H1 (cell line): ENCODE data around the gene NDUFA12. TPM values are rescaled to one million over a fixed set of nuclear protein-coding genes. Genes with fewer than 3 reads are reported as not detected.

Source experiments
- CTCF ChIA-PET: fragments of 300-600 bp; sonication (Branson Sonifier 250); formaldehyde crosslinking; loops from one replicate; lab custom pipeline; 2021; ENCODE audit not compliant: partially characterized antibody; lab: Charles Lee
- POLR2A ChIA-PET: fragments of 300-600 bp; sonication (Branson Sonifier 250); formaldehyde crosslinking; loops from one replicate; lab custom pipeline; 2021; ENCODE audit warnings: inconsistent platforms; ENCODE audit not compliant: partially characterized antibody; lab: Charles Lee
- DNase-seq, 2 experiments: peaks; one replicate each; pipeline versions ENCODE4 v3.0.0 to v3.0.0-alpha.2; 2010 to 2022; ENCODE audit warnings: low spot score in 2 of 2, low read depth in 1 of 2, mixed read lengths in 1 of 2
- FAIRE-seq: peaks from 2 replicates; lab custom pipeline; 2011; peaks lifted over from hg19 to GRCh38; lab: Jason Lieb, UNC
- H2AFZ ChIP-seq: 2 replicates; pipeline ENCODE4 v1.8.1; 2012; ENCODE audit warnings: low read length, inconsistent platforms
- H2AK5ac ChIP-seq: 2 replicates; pipeline ENCODE4 v1.6.1; 2013; ENCODE audit warnings: low read depth, low read length
- H2BK120ac ChIP-seq: replicated peaks from 2 replicates; pipeline ENCODE3; 2013; ENCODE audit warnings: low read depth, low read length, inconsistent platforms
- H2BK12ac ChIP-seq: 2 replicates; pipeline ENCODE4 v1.6.1; 2013; ENCODE audit warnings: low read depth, low read length
- H2BK15ac ChIP-seq: 2 replicates; pipeline ENCODE4 v1.6.1; 2013; ENCODE audit warnings: low read length
- H2BK20ac ChIP-seq: 2 replicates; pipeline ENCODE4 v1.6.1; 2013; ENCODE audit warnings: low read length
- H2BK5ac ChIP-seq: 2 replicates; pipeline ENCODE4 v1.6.1; 2013; ENCODE audit warnings: low read depth, low read length
- H3K14ac ChIP-seq: 2 replicates; pipeline ENCODE4 v1.6.1; 2013; ENCODE audit warnings: inconsistent platforms; ENCODE audit not compliant: insufficient read length
- H3K18ac ChIP-seq: 2 replicates; pipeline ENCODE4 v1.6.1; 2013; ENCODE audit warnings: low read length; ENCODE audit errors: extremely low read depth
- H3K23ac ChIP-seq: 2 replicates; pipeline ENCODE4 v1.6.1; 2013; ENCODE audit warnings: inconsistent platforms; ENCODE audit not compliant: insufficient read length
- H3K23me2 ChIP-seq: 2 replicates; pipeline ENCODE4 v1.6.1; 2013; ENCODE audit warnings: low read depth, low read length
- H3K27ac ChIP-seq: 2 replicates; pipeline ENCODE4 v1.6.1; 2011; ENCODE audit warnings: low read depth, low read length, inconsistent platforms
- H3K27me3 ChIP-seq, 4 experiments: replicated peaks in 1 of 4; 1 replicate in 1 of 4; 2 replicates in 3 of 4; pipeline versions ENCODE4 v1.6.1 to v1.8.1; 2011 to 2013; ENCODE audit warnings: low read length in 3 of 4, mild to moderate bottlenecking in 3 of 4, inconsistent platforms in 2 of 4, mixed read lengths in 2 of 4, moderate library complexity in 1 of 4; ENCODE audit not compliant: control insufficient read depth in 3 of 4, insufficient read depth in 3 of 4; ENCODE audit errors: extremely low read depth in 1 of 4
- H3K36me3 ChIP-seq, 4 experiments: 2 replicates each; pipeline versions ENCODE4 v1.6.1 to v1.8.1; 2011 to 2013; ENCODE audit warnings: mild to moderate bottlenecking in 4 of 4, low read length in 3 of 4, moderate library complexity in 2 of 4, control low read depth in 1 of 4, inconsistent platforms in 1 of 4; ENCODE audit not compliant: insufficient read depth in 4 of 4, control insufficient read depth in 2 of 4
- H3K4ac ChIP-seq: replicated peaks from 2 replicates; pipeline ENCODE3; 2013; ENCODE audit warnings: low read length, low read depth, mixed read lengths, inconsistent platforms; ENCODE audit not compliant: insufficient read length
- H3K4me1 ChIP-seq, 4 experiments: replicated peaks in 1 of 4; 1 replicate in 1 of 4; 2 replicates in 3 of 4; pipeline versions ENCODE4 v1.6.1 to v1.8.1; 2011 to 2013; ENCODE audit warnings: low read length in 3 of 4, inconsistent platforms in 2 of 4, mixed read lengths in 1 of 4; ENCODE audit not compliant: insufficient read depth in 4 of 4, control insufficient read depth in 3 of 4
- H3K4me2 ChIP-seq, 2 experiments: 2 replicates each; pipeline versions ENCODE4 v1.6.1 to v1.8.1; 2011 to 2013; ENCODE audit warnings: low read depth in 2 of 2, low read length in 2 of 2, control low read depth in 1 of 2, inconsistent platforms in 1 of 2, mild to moderate bottlenecking in 1 of 2; ENCODE audit not compliant: insufficient read depth in 1 of 2
- H3K4me3 ChIP-seq, 4 experiments: fragments of 200-600, 300-600 bp in 1 of 4; sonication (generic), shearing (Covaris generic), sonication (Bioruptor Twin) in 1 of 4; 2 replicates each; pipeline versions ENCODE4 v1.5.1 to v1.8.1; 2011 to 2016; ENCODE audit warnings: low read length in 4 of 4, low read depth in 3 of 4, control low read depth in 2 of 4, inconsistent platforms in 2 of 4, mild to moderate bottlenecking in 2 of 4, mixed read lengths in 1 of 4, moderate library complexity in 1 of 4; ENCODE audit not compliant: insufficient read depth in 2 of 4; ENCODE audit errors: extremely low read depth in 1 of 4
- H3K56ac ChIP-seq: replicated peaks from 2 replicates; pipeline ENCODE3; 2013; ENCODE audit warnings: low read depth, mild to moderate bottlenecking, mixed read lengths, low read length, inconsistent platforms; ENCODE audit not compliant: insufficient read length
- H3K79me1 ChIP-seq: 2 replicates; pipeline ENCODE4 v1.6.1; 2013; ENCODE audit warnings: low read depth, low read length, control low read depth
- H3K79me2 ChIP-seq, 2 experiments: 2 replicates each; pipeline versions ENCODE4 v1.6.1 to v1.8.1; 2012 to 2013; ENCODE audit warnings: low read length in 2 of 2, mild to moderate bottlenecking in 2 of 2, inconsistent platforms in 1 of 2; ENCODE audit not compliant: insufficient read depth in 2 of 2, control insufficient read depth in 1 of 2
- H3K9ac ChIP-seq, 4 experiments: replicated peaks in 1 of 4; 1 replicate in 1 of 4; 2 replicates in 3 of 4; pipeline versions ENCODE4 v1.6.1 to v1.8.1; 2011 to 2013; ENCODE audit warnings: low read depth in 3 of 4, low read length in 3 of 4, control low read depth in 2 of 4, mild to moderate bottlenecking in 2 of 4, moderate library complexity in 2 of 4, inconsistent platforms in 1 of 4; ENCODE audit errors: extremely low read depth in 1 of 4
- H3K9me3 ChIP-seq, 2 experiments: 2 replicates each; pipeline versions ENCODE4 v1.6.1 to v1.8.1; 2012 to 2013; ENCODE audit warnings: mild to moderate bottlenecking in 2 of 2, moderate library complexity in 2 of 2, control low read depth in 1 of 2, inconsistent platforms in 1 of 2, low read depth in 1 of 2, low read length in 1 of 2, mixed read lengths in 1 of 2; ENCODE audit not compliant: insufficient read depth in 2 of 2
- H4K20me1 ChIP-seq, 2 experiments: replicated peaks in 1 of 2; 2 replicates each; pipeline versions ENCODE3 to v1.8.1; 2011 to 2013; ENCODE audit warnings: inconsistent platforms in 2 of 2, low read length in 2 of 2, mild to moderate bottlenecking in 1 of 2; ENCODE audit not compliant: insufficient read depth in 2 of 2, control insufficient read depth in 1 of 2
- H4K5ac ChIP-seq: 2 replicates; pipeline ENCODE4 v1.6.1; 2013; ENCODE audit warnings: low read length, low read depth, mixed read lengths, inconsistent platforms; ENCODE audit not compliant: insufficient read length
- H4K8ac ChIP-seq: 2 replicates; pipeline ENCODE4 v1.8.0; 2013; ENCODE audit warnings: mild to moderate bottlenecking, moderate library complexity, low read length, inconsistent platforms; ENCODE audit not compliant: insufficient read depth; ENCODE audit errors: extremely low read depth
- H4K91ac ChIP-seq: replicated peaks from 2 replicates; pipeline ENCODE3; 2013; ENCODE audit warnings: low read length, mixed read lengths, inconsistent platforms; ENCODE audit not compliant: insufficient read length
- POLR2AphosphoS5 ChIP-seq: IDR thresholded peaks from 2 replicates; pipeline ENCODE4 v1.6.1; 2011; ENCODE audit warnings: low read depth, low read length
- WGBS, 2 experiments: shearing (Covaris generic) in 1 of 2; methylation state at CpG; one replicate each; pipeline versions ENCODE4 v1.1.6 to v1.1.7; 2013 to 2015; ENCODE audit warnings: low lambda C conversion rate in 2 of 2, mixed read lengths in 2 of 2, inconsistent platforms in 1 of 2, low coverage in 1 of 2, missing lambda C conversion rate in 1 of 2; ENCODE audit not compliant: insufficient replicate concordance in 2 of 2, insufficient coverage in 1 of 2, insufficient read length in 1 of 2; ENCODE audit errors: extremely low coverage in 1 of 2, missing lambda C conversion rate in 1 of 2; 5-methylcytosine and 5-hydroxymethylcytosine counted together
- polyA plus RNA-seq, 7 experiments: library from polyadenylated mRNA; depleted of rRNA in 3 of 7; stranded (reverse) in 5 of 7; unstranded in 2 of 7; fragments of >200 nt in 5 of 7; fragments of 200-250 nt in 2 of 7; gene quantifications; 1 replicate in 5 of 7; 2 replicates in 1 of 7; 4 replicates in 1 of 7; pipeline versions ENCODE4 v1.2.1 to v1.2.3, GENCODE V29; 2011 to 2013; ENCODE audit warnings: missing spikeins in 2 of 7, mixed read lengths in 2 of 7
- total RNA-seq: library from RNA; stranded (reverse); fragmentation: NEBNext Ultra II Directional; extraction: Animal tissue kit (Norgen Biotek cat#: 25700); gene quantifications from 2 replicates; pipeline ENCODE4 v1.2.1, GENCODE V29; 2021

NDUFA12 gene
- total and polyA plus RNA-seq, 2 of the 8 experiments (the other 6 are each of a cell fraction or from before 2014, with no cell fraction given), result 98.1 to 157 TPM

DNA sequence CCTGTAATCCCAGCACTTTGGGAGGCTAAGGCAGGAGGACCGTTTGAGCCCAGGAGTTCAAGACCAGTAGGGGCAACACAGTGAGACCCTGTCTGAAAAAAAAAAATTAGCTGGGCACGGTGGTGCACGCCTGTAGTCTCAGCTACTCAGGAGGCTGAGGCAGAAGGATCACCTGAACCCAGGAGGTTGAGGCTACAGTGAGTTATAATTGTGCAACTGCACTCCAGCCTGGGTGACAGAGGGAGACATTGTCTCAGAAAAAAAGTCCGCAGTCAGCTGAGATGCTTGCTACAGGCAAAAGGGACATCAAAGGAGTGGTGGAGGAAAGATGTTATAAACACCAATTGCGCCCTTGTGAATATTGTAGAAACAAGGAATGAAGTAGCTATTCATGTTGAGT lies 77.8 kb downstream of the NDUFA12 start:
- Histone ChIP-seq H3K27me3 (no peaks in the 10 kb centered on the region), H3K23ac (no peak overlapping the region), H4K5ac (no peak overlapping the region), H2AK5ac (no peak overlapping the region), H3K79me2 (no peaks in the 10 kb centered on the region), H3K23me2 (no peaks in the 10 kb centered on the region), H4K8ac (no peak overlapping the region), H3K4ac (no peak overlapping the region), H2BK5ac (no peak overlapping the region), H4K20me1 (no peaks in the 10 kb centered on the region), H2BK15ac (no peak overlapping the region), H3K36me3 (no peaks in the 10 kb centered on the region), H2BK12ac (no peak overlapping the region), H3K18ac (no peak overlapping the region), H3K9ac (no peak overlapping the region), H3K4me3 (no peak overlapping the region), H3K9me3 (no peaks in the 10 kb centered on the region), H3K14ac (no peak overlapping the region), H2AFZ (no peak overlapping the region), H2BK20ac (no peak overlapping the region), H3K56ac (no peak overlapping the region), H3K4me2 (no peak overlapping the region)
- FAIRE-seq, result no peak
- POLR2A ChIA-PET, result no interaction called here
- no peak for DNase-seq
- WGBS, 2 experiments, result 89% methylated on average over 5 of the region's 5 CpGs; no CpG with 5 or more reads in 1 of the 2 experiments
- CTCF ChIA-PET, result interaction anchor here (0.6 to 1.4 kb wide), 3 partner anchors 13 to 1603 kb away, joined by 3 to 4 read pairs (median 4); no protein-coding TSS in a partner anchor
- TF ChIP-seq POLR2AphosphoS5, result no peak
- TF ChIP-seq, all 59 proteins: peak for 0
- Histone ChIP-seq H3K79me1 (no peaks in the 10 kb centered on the region), H3K4me1 (peaks cover 2 to 10% (median 6%) of the 10 kb centered on the region in 4 experiments; a peak in 2 of 7 replicates), H4K91ac (no peak overlapping the region), H3K27ac (no peak overlapping the region), H2BK120ac (no peak overlapping the region)
